Stimulated activated CD4-positive, alpha-beta T cell treated with anti-CD3 and anti-CD28 coated beads, Interleukin-12 subunit alpha, Interleukin-12 subunit beta, amount 100 ng/mL, for 48 hours (primary cell): ENCODE results near the gene SIK2.

Experiments used
- DNase-seq, 3 donors: peaks; one replicate each; pipeline ENCODE4 v3.0.0-alpha.2; 2020; ENCODE audit warnings: low read depth in 2 of 3, low spot score in 1 of 3

Gene SIK2

DNA sequence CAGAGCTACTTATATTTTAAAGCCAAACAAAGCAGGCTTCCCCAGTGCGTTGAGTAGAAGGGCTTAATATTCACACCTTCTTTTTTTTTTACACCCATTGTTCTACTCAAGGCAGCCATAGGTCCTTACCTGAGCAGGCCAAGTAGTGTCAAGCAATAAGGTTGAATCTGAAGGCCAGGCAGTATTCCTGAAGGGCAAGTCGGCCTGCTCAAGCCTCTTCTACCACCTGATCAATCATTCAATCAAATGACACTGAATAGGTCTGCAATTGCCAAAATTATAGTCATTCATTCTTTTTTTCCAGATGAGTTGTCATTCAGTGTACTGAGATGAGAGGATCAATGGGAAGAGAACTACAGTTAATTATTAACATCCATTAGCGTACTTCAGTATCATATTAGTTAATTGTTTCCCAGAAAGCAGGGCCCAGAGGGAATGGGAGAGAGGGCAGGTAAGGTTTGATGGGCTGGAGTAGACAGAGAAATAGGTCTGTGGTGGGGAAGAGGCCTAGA is 175.9 kb downstream of the SIK2 start:
- DNase-seq = no peak

DNA sequence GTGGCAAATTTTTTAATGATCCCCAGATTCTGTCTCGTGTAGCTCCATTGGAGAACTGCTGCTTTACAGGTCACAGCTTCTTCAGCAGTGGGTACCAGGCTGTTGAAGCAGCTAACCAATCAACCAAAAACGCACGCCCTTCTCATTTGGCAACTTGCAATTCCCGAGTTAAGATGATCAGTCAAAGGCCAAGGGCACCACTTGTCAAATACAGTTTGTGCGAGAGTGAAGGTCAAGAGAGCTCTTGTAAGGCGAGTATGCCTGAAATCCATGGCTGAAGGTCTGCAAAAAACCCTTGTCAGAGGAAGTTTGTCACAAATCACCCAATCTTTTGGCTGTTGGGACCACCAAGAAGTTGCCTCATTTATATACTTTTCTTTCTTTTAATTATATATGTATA is 176.9 kb downstream of the SIK2 start:
- no peak for DNase-seq
